Measurements from ENCODE around the gene DGKZ. TPM values are rescaled to one million over a fixed set of nuclear protein-coding genes. Genes with fewer than 3 reads are reported as not detected.

Gene DGKZ
- total and polyA plus RNA-seq, 2 donors (not counting 3 experiments of a cell fraction or from before 2014, with no cell fraction given), result 88.8 to 127 TPM

DNA sequence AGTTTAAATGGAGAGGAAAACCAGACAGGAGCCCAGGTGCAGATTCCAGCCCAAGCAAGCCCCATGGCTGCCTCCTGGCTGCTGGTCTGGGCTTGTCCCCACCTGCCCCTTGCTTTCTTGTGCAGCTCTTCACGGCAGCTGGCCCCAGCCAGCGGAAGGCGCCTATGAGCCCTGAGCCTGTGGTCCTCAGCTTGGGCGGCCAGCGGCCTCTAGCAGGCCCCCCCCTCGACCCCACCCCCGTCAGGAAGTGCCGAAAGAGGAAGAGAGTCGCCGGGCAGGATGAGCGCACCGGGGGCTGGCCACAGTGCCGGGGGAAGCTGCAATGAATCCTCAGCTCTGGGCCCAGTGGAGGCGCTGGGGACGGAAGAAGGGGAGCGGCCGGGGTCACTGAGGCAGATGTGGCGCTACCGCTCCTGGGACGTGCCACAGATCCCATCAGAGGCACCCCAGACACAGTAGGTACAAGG lies 2.1 kb upstream of the DGKZ start:
- Histone ChIP-seq H3K36me3 (ENCODE audit: control insufficient read depth in 2 of 2, extremely low read depth in 1 of 2, insufficient read depth in 2 of 2, low read length in 2 of 2) (no peaks in the 10 kb centered on the region), H3K27me3 (ENCODE audit: control insufficient read depth in 2 of 2, insufficient read depth in 2 of 2, low read length in 2 of 2) (no peaks in the 10 kb centered on the region), H3K9me3 (replicated peaks; ENCODE audit: control insufficient read depth, insufficient read depth, low read length) (no peaks in the 10 kb centered on the region), H3K9me1 (replicated peaks; ENCODE audit: control insufficient read depth, extremely low read depth, insufficient read depth, low read length) (no peaks in the 10 kb centered on the region), H3K79me2 (ENCODE audit: control insufficient read depth, insufficient read depth, low read length) (peaks cover 24% of the 10 kb centered on the region), H3K4me1 (ENCODE audit: control insufficient read depth, extremely low read depth, insufficient read depth, low read length) (peaks cover 46% of the 10 kb centered on the region), H3K27ac (ENCODE audit: insufficient read depth, low read depth, low read length) (peak overlapping the region; percentile 40), H3K4me2 (ENCODE audit: insufficient read depth, low read length) (peak overlapping the region; percentile 81), H3K4me3 (replicated peaks in 1 of 3; ENCODE audit: insufficient read depth in 1 of 3, low read depth in 1 of 3, low read length in 3 of 3) (peak overlapping the region; percentile 9 to 61 (median 38)), H3K9ac (replicated peaks; ENCODE audit: extremely low read depth, insufficient read depth, low read length) (peak overlapping the region; percentile 53), H4K20me1 (replicated peaks; ENCODE audit: control insufficient read depth, extremely low read depth, insufficient read depth, low read length) (no peaks in the 10 kb centered on the region), H2AFZ (ENCODE audit: low read depth, low read length) (peak overlapping the region; percentile 45)
- ChIA-PET POLR2A (no interaction called here), CTCF (interaction anchor here (0.6 to 2.8 kb wide), 12 partner anchors 12 to 106 kb away, joined by 3 to 19 read pairs (median 4); partner anchors contain the start of gene CREB3L1)
- dilution Hi-C loops (cut with MboI; ENCODE audit: extremely low pct_ligation_motif_present, low sequenced_read_pairs) (no loop called here), intact Hi-C loops (cut with micrococcal nuclease) (loop anchor here (1.0 kb wide), 2 partner anchors 30 to 48 kb away; no protein-coding TSS in a partner anchor)
- DNase-seq (ENCODE audit: low read depth, low spot score), result peak; percentile 54
- TF ChIP-seq GATA2 (IDR thresholded peaks at IDR 0.05; ENCODE audit: insufficient read depth, insufficient read length, low read depth, low read length) (no peak), FOS (IDR thresholded peaks at IDR 0.05; ENCODE audit: borderline replicate concordance, insufficient read depth, low read length) (no peak), POLR2A (IDR thresholded peaks at IDR 0.05; ENCODE audit: low read depth, low read length) (peak; percentile 72), MYC (IDR thresholded peaks at IDR 0.05; ENCODE audit: low read depth, low read length) (no peak), EZH2 (IDR thresholded peaks at IDR 0.05; ENCODE audit: borderline replicate concordance, low read depth, low read length, severe bottlenecking) (no peak), JUN (IDR thresholded peaks at IDR 0.05; ENCODE audit: borderline replicate concordance, insufficient read depth, insufficient read length, low read depth) (no peak), POLR2AphosphoS5 (IDR thresholded peaks at IDR 0.05; ENCODE audit: insufficient read depth, low read depth, low read length) (peak; percentile 56)
- TF ChIP-seq, protein P1, sequence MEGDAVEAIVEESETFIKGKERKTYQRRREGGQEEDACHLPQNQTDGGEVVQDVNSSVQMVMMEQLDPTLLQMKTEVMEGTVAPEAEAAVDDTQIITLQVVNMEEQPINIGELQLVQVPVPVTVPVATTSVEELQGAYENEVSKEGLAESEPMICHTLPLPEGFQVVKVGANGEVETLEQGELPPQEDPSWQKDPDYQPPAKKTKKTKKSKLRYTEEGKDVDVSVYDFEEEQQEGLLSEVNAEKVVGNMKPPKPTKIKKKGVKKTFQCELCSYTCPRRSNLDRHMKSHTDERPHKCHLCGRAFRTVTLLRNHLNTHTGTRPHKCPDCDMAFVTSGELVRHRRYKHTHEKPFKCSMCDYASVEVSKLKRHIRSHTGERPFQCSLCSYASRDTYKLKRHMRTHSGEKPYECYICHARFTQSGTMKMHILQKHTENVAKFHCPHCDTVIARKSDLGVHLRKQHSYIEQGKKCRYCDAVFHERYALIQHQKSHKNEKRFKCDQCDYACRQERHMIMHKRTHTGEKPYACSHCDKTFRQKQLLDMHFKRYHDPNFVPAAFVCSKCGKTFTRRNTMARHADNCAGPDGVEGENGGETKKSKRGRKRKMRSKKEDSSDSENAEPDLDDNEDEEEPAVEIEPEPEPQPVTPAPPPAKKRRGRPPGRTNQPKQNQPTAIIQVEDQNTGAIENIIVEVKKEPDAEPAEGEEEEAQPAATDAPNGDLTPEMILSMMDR (IDR thresholded peaks at IDR 0.05; ENCODE audit: extremely low read depth in 1 of 2, insufficient read depth in 1 of 2, low read depth in 1 of 2, low read length in 2 of 2), result no peak
- TF ChIP-seq, protein P2, sequence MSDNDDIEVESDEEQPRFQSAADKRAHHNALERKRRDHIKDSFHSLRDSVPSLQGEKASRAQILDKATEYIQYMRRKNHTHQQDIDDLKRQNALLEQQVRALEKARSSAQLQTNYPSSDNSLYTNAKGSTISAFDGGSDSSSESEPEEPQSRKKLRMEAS (IDR thresholded peaks at IDR 0.05; ENCODE audit: insufficient read depth, insufficient read length), result no peak
- FAIRE-seq, result peak; percentile 88
- no TSS peak for BruUV-seq (replicated peaks)
